GM06990 (cell line): ENCODE results near the gene TTPAL.

Experiments used
- DNase-seq: peaks from one replicate; pipeline ENCODE4 v3.0.0-alpha.2; 2011; ENCODE audit not compliant: insufficient read length; ENCODE audit errors: extremely low read depth
- H3K27me3 ChIP-seq: replicated peaks from 2 replicates; pipeline ENCODE4 v1.6.0; 2011; ENCODE audit warnings: low read length; ENCODE audit not compliant: control insufficient read depth, insufficient read depth
- H3K36me3 ChIP-seq: 2 replicates; pipeline ENCODE4 v1.5.1; 2011; ENCODE audit warnings: low read length; ENCODE audit not compliant: control insufficient read depth, insufficient read depth
- H3K4me3 ChIP-seq: replicated peaks from 2 replicates; pipeline ENCODE4 v1.5.1; 2011; ENCODE audit warnings: low read depth, mild to moderate bottlenecking, control low read depth, low read length
- TF ChIP-seq, protein P1 (sequence below): IDR thresholded peaks from 2 replicates; pipeline ENCODE4 v1.5.1; 2011; ENCODE audit warnings: low read length, control low read depth, mild to moderate bottlenecking, inconsistent platforms; ENCODE audit not compliant: insufficient read depth, poor library complexity, severe bottlenecking

Gene TTPAL

DNA sequence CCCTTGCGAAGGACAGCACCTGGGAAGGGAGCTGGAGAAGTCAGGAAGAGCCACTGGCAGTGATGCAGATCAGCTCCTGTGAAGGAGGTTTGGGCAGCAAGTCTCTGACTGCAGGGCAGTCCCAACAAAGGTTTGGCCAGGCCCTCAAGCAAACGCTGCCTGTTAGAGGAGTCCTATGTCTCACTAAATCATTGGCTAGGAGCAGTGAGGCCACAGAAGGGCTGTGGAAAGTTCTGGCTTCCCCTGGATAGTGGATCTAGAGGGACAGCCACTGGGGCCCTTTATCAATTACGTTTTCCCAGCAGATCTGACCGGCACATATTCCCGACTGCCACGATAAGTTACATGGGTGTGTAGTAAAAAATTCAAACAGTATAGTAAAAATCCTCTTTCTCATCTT is 2.5 kb downstream of the TTPAL start:
- no peak for DNase-seq
- H3K36me3 ChIP-seq, result peaks cover 11% of the 10 kb centered on the region
- no peak overlapping the region for H3K4me3 ChIP-seq
- no peaks in the 10 kb centered on the region for H3K27me3 ChIP-seq
- TF ChIP-seq, protein P1, sequence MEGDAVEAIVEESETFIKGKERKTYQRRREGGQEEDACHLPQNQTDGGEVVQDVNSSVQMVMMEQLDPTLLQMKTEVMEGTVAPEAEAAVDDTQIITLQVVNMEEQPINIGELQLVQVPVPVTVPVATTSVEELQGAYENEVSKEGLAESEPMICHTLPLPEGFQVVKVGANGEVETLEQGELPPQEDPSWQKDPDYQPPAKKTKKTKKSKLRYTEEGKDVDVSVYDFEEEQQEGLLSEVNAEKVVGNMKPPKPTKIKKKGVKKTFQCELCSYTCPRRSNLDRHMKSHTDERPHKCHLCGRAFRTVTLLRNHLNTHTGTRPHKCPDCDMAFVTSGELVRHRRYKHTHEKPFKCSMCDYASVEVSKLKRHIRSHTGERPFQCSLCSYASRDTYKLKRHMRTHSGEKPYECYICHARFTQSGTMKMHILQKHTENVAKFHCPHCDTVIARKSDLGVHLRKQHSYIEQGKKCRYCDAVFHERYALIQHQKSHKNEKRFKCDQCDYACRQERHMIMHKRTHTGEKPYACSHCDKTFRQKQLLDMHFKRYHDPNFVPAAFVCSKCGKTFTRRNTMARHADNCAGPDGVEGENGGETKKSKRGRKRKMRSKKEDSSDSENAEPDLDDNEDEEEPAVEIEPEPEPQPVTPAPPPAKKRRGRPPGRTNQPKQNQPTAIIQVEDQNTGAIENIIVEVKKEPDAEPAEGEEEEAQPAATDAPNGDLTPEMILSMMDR, result no peak

DNA sequence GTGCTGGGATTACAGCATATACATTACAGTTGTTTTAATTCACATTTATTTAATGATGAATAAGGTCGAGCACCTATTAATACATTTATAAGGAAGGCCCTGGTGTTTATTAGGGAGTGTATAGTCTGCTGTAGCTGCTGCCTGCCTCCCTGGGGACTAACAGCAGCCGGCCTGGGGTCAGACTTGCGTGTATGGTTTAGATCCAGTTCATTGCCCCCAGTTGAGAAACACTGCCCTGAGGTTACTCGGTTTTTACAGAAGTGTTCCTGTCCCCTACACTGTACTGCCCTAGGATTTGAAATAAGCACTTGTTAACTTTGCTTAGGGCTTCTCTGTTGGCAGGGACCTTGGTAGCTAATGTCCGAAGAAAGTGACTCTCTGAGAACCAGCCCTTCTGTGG is 4.0 kb downstream of the TTPAL start:
- no peak for DNase-seq
- Histone ChIP-seq H3K4me3 (no peak overlapping the region), H3K36me3 (peaks cover 18% of the 10 kb centered on the region), H3K27me3 (no peaks in the 10 kb centered on the region)
- TF ChIP-seq, protein P1, result no peak

DNA sequence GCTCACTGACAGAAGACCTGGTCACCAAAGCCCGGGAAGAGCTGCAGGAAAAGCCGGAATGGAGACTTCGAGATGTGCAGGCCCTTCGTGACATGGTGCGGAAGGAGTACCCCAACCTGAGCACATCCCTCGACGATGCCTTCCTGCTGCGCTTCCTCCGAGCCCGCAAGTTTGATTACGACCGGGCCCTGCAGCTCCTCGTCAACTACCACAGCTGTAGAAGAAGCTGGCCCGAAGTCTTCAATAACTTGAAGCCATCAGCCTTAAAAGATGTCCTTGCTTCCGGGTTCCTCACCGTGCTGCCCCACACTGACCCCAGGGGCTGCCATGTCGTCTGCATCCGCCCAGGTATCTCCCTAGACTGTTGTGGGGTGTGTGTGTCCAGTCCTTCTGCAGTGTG is 4.4 kb downstream of the TTPAL start:
- H3K4me3 ChIP-seq, result no peak overlapping the region
- peaks cover 20% of the 10 kb centered on the region for H3K36me3 ChIP-seq
- H3K27me3 ChIP-seq, result no peaks in the 10 kb centered on the region
- TF ChIP-seq, protein P1, result no peak
- DNase-seq, result no peak

DNA sequence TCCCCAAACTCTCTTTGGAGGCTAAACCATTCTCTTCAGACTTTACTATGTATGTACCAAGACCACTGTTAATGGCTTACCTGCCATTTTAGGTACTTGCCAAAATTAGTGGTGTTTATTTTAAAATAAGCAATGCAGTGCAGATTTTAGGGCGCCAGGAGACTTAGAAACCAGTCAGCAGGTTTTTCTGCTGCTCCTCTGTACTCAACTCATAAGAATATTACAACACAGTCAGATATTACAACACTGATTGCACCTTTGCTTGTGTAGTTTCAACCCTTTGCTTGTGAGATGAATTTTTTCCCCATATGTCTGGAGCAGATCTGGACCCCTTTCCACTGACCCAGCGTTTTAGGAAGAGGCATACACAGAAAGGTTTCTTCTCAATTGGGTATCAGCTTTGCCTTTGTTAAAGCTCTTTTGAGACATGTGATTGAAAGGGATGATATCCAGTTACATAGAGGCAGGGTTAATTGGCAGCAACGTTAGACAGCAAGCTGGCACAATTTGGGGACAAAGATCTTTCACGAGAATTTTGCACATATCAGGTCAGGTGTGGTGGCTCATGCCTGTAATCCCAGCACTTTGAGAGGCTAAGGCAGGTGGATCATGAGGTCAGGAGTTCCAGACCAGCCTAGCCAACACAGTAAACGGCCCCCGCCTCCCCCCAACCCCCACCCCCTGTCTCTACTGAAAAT is 6.2 kb downstream of the TTPAL start:
- no peak for DNase-seq
- Histone ChIP-seq H3K36me3 (peaks cover 22% of the 10 kb centered on the region), H3K4me3 (no peak overlapping the region), H3K27me3 (no peaks in the 10 kb centered on the region)
- TF ChIP-seq, protein P1, result no peak

DNA sequence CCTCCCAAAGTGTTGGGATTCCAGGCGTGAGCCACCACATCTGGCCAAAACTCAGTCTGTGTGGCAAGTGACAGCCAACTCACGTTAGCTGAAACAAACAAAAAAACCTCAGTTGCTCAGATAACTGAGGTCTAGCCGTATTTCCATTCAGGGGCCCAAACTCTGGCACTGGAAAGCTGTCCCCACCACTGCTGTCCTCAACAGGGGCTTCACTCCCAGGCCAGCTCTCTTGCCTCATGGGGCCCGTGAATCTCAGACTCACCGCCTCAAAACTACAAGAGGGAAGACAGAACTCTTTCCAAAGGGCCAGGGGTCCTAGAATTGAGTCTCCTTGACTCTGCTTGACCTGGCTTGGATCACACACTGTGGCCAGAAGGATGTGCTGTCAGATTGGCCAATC is 7.4 kb downstream of the TTPAL start:
- no peaks in the 10 kb centered on the region for H3K27me3 ChIP-seq
- H3K4me3 ChIP-seq, result no peak overlapping the region
- H3K36me3 ChIP-seq, result peaks cover 22% of the 10 kb centered on the region
- DNase-seq, result no peak
- TF ChIP-seq, protein P1, result no peak

DNA sequence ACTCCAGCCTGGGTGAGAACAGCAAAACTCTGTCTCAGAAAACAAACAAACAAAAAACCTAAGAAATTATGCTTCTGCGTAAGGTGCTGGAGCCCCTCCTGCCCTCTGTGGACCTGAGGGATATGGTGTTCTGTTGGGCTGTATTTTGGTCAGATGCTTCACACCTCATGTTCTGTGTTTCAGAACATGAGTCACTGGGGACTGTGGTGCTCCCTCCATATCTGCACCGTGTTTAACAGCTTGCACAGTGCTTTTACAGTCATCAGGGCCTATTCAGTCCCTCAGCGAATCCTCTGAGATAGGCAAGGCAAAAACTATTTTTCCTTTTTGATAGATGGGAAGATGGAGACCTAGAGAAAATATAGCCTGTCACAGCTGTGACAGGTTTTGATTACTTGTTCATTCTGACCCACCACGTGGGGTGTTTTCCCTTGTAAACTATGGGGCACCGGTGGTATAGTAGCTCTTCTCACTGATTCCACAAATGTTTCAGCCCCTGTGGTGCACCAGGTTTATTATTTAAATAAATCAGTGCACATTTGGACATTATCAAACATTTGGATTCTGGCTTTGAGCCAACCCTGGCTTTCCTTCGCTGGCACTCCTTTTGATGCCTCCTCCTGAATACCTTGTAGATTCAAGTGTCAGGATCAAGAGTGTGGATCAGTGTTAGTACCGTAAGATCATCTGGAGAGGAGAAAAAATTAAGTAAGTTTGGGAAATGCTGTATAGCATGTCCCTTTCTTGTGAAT is 9.6 kb downstream of the TTPAL start:
- no peaks in the 10 kb centered on the region for H3K27me3 ChIP-seq
- no peak overlapping the region for H3K4me3 ChIP-seq
- peaks cover 24% of the 10 kb centered on the region for H3K36me3 ChIP-seq
- DNase-seq, result no peak
- TF ChIP-seq, protein P1, result no peak
